Muscle of leg (tissue), 16 donors: ENCODE data around the gene CDC42EP1. TPM values are rescaled to one million over a fixed set of nuclear protein-coding genes. Genes with fewer than 3 reads are reported as not detected.

ENCODE experiments used
- DNase-seq: peaks from one replicate; pipeline ENCODE4 v3.0.0; 2013
- H3K27ac ChIP-seq: one replicate; pipeline ENCODE4 v1.5.1; 2013; ENCODE audit warnings: mild to moderate bottlenecking, low read length, control low read depth
- H3K27me3 ChIP-seq: one replicate; pipeline ENCODE4 v1.6.1; 2013; ENCODE audit warnings: low read length; ENCODE audit not compliant: control insufficient read depth, insufficient read depth
- H3K36me3 ChIP-seq: one replicate; pipeline ENCODE4 v1.6.1; 2013; ENCODE audit warnings: low read length; ENCODE audit not compliant: control insufficient read depth, insufficient read depth
- H3K4me1 ChIP-seq: one replicate; pipeline ENCODE4 v1.6.1; 2013; ENCODE audit warnings: low read length; ENCODE audit not compliant: control insufficient read depth, insufficient read depth
- H3K4me3 ChIP-seq: one replicate; pipeline ENCODE4 v1.5.1; 2013; ENCODE audit warnings: low read length, control low read depth
- H3K9me3 ChIP-seq: replicated peaks from 2 replicates; pipeline ENCODE4 v1.6.1; 2013; ENCODE audit warnings: low read depth, low read length; ENCODE audit not compliant: control insufficient read depth
- WGBS: methylation state at CpG from one replicate; pipeline ENCODE4 v1.1.5; 2013; ENCODE audit warnings: missing lambda C conversion rate; ENCODE audit not compliant: insufficient coverage; 5-methylcytosine and 5-hydroxymethylcytosine counted together
- long read RNA-seq, 11 donors: transcript quantifications; one replicate each; lab custom pipeline, GENCODE V29; 2026
- polyA plus RNA-seq, 8 donors: library from polyadenylated mRNA; unstranded; fragments of 120-200 nt; gene quantifications; one replicate each; pipeline versions ENCODE4 v1.2.1 to v1.2.3, GENCODE V29; 2013; ENCODE audit warnings: inconsistent platforms in 1 of 8, low replicate concordance in 1 of 8; ENCODE audit not compliant: insufficient read length in 8 of 8, insufficient read depth in 1 of 8
- total RNA-seq: library from RNA; stranded (reverse); fragments of 120-200 nt; gene quantifications from one replicate; pipeline ENCODE4 v1.2.4, GENCODE V29; 2013

Gene CDC42EP1, protein sequence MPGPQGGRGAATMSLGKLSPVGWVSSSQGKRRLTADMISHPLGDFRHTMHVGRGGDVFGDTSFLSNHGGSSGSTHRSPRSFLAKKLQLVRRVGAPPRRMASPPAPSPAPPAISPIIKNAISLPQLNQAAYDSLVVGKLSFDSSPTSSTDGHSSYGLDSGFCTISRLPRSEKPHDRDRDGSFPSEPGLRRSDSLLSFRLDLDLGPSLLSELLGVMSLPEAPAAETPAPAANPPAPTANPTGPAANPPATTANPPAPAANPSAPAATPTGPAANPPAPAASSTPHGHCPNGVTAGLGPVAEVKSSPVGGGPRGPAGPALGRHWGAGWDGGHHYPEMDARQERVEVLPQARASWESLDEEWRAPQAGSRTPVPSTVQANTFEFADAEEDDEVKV
- total RNA-seq (14.9 TPM), polyA plus RNA-seq (10 to 100 TPM; 40.3 to 53.9 (median 50.5) TPM)
- long read RNA-seq, donor 1, transcript CDC42EP1-201 (3 exons, 2,181 nt), result major isoform, 6 of 6 reads
- long read RNA-seq, donor 1, partial matches to known transcripts, result 0 of 6 reads
- long read RNA-seq, donor 1, other reads (novel, unspliced or antisense), result 0 of 6 reads
- long read RNA-seq, donor 2, partial matches to known transcripts, result 5 of 9 reads
- long read RNA-seq, donor 2, other reads (novel, unspliced or antisense), result 0 of 9 reads
- long read RNA-seq, donor 3, transcript CDC42EP1-201 (3 exons, 2,181 nt), result major isoform, 31 of 61 reads
- long read RNA-seq, donor 3, partial matches to known transcripts, result 30 of 61 reads
- long read RNA-seq, donor 3, other reads (novel, unspliced or antisense), result 0 of 61 reads
- long read RNA-seq, donor 4, transcript CDC42EP1-201 (3 exons, 2,181 nt), result major isoform, 29 of 68 reads
- long read RNA-seq, donor 4, partial matches to known transcripts, result 39 of 68 reads
- long read RNA-seq, donor 4, other reads (novel, unspliced or antisense), result 0 of 68 reads
- long read RNA-seq, donor 5, transcript CDC42EP1-201 (3 exons, 2,181 nt), result major isoform, 58 of 118 reads
- long read RNA-seq, donor 5, partial matches to known transcripts, result 60 of 118 reads
- long read RNA-seq, donor 5, other reads (novel, unspliced or antisense), result 0 of 118 reads
- long read RNA-seq, donor 6, transcript CDC42EP1-201 (3 exons, 2,181 nt), result major isoform, 27 of 89 reads
- long read RNA-seq, donor 6, partial matches to known transcripts, result 62 of 89 reads
- long read RNA-seq, donor 6, other reads (novel, unspliced or antisense), result 0 of 89 reads
- long read RNA-seq, donor 7, transcript CDC42EP1-201 (3 exons, 2,181 nt), result major isoform, 20 of 89 reads
- long read RNA-seq, donor 7, partial matches to known transcripts, result 69 of 89 reads
- long read RNA-seq, donor 7, other reads (novel, unspliced or antisense), result 0 of 89 reads
- long read RNA-seq, donor 8, transcript CDC42EP1-201 (3 exons, 2,181 nt), result major isoform, 12 of 48 reads
- long read RNA-seq, donor 8, partial matches to known transcripts, result 36 of 48 reads
- long read RNA-seq, donor 8, other reads (novel, unspliced or antisense), result 0 of 48 reads
- long read RNA-seq, donor 9, transcript CDC42EP1-201 (3 exons, 2,181 nt), result major isoform, 16 of 58 reads
- long read RNA-seq, donor 9, partial matches to known transcripts, result 42 of 58 reads
- long read RNA-seq, donor 9, other reads (novel, unspliced or antisense), result 0 of 58 reads
- long read RNA-seq, donor 10, transcript CDC42EP1-201 (3 exons, 2,181 nt), result major isoform, 18 of 64 reads
- long read RNA-seq, donor 10, partial matches to known transcripts, result 46 of 64 reads
- long read RNA-seq, donor 10, other reads (novel, unspliced or antisense), result 0 of 64 reads
- long read RNA-seq, donor 11, transcript CDC42EP1-201 (3 exons, 2,181 nt), result major isoform, 21 of 72 reads
- long read RNA-seq, donor 11, partial matches to known transcripts, result 51 of 72 reads
- long read RNA-seq, donor 11, other reads (novel, unspliced or antisense), result 0 of 72 reads

DNA sequence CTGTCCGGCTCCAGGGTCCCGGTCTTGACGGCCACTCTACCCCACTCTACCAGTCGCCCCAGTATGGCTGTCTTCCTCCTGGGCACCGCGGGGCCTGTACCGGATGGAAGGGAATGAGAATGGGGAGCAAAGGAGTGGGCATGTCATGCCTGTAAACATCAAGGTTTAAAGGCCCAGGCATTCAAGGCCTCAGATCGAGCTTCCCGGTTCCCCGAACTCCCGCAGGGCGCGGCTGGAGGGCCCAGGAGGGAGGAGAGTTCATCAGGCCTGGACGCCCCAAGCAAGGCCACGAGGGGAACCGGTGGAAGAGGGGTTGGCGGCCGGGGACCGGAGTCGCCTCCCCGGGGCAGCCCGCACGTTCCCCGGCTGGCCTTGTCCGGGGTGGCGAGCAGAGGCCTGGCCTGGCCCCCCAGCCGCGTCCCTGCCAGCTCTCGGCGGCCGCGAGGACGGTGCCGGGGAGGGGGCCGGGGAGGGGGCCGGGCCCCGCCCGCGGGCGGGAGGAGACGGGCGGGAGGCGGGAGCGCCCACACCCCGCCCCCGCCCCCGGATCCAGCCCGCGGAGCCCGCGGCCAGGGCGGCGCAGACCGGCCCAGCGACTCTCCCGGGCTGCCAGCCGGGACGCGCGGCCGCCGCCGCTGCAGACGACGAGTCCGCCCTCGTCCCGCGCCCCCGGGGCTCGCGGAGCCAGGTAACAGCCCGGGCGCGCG is at the start of gene CDC42EP1:
Gene CDC42EP1, plus strand, starts transcription at position 580 of the 707 bp plus-strand sequence. CDS start 5,870 bp downstream, outside the sequence.
- Histone ChIP-seq H3K27ac (peak within 1 kb of the TSS; percentile 94), H3K27me3 (peaks cover 9% of the 10 kb centered on the region), H3K36me3 (peaks cover 16% of the 10 kb centered on the region), H3K4me1 (peaks cover 66% of the 10 kb centered on the region), H3K9me3 (no peaks in the 10 kb centered on the region), H3K4me3 (peak within 1 kb of the TSS; percentile 91)
- peak; percentile 80 for DNase-seq
- WGBS, result 1% methylated on average over 68 of the region's 76 CpGs

DNA sequence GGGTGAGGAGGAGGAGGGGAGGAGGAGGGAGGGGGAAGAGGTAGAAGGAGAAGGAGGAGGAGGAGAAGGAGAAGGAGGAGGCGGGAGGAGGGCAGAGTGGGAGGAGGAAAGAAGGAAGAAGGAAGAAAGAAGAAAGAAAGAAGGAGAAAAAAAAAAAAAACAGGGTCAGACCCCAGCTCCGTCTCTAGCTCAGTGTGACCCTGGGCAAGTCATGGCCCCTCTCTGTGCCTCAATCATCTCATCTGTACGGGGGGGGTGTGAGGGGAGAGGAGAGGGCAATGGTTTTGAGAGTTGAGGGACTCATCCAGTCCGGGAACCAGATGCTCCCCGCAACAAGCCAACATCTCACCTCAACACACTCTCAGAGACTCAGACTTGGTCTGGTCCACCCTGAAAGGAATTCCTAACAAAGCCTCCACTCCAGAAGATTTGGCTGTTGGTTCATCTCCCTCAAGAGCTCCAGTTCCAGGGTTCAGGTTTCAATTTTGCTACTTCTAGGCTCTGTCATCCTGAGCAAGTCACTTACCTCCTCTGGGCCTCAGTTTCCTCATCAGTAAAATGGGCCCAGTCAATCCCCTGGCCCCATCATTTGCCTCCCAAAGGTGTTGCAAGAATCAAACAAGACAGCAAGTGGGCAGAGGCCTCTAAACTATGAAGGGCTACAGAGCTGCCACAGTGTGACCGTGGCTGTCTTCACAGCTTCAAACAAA is 48.7 kb upstream of the CDC42EP1 start:
- no peak overlapping the region for H3K4me3 ChIP-seq
- H3K36me3 ChIP-seq, result peaks cover 7% of the 10 kb centered on the region
- peaks cover 2% of the 10 kb centered on the region for H3K27me3 ChIP-seq
- WGBS, result no CpG with 5 or more reads among the region's 6 CpGs
- peaks cover 47% of the 10 kb centered on the region for H3K4me1 ChIP-seq
- H3K9me3 ChIP-seq, result no peaks in the 10 kb centered on the region
- peak overlapping the region; percentile 90 for H3K27ac ChIP-seq
- no peak for DNase-seq

- WGBS, result 50% methylated on average over 11 of the region's 15 CpGs
Observed at GRCh38 chr22:37514526-37515051, 45.7 kb upstream of the CDC42EP1 start.

GRCh38 chr22:37515901-37516300 is 44.4 kb upstream of the CDC42EP1 start:
- Histone ChIP-seq H3K4me1 (peaks cover 37% of the 10 kb centered on the region), H3K9me3 (no peaks in the 10 kb centered on the region), H3K36me3 (no peaks in the 10 kb centered on the region), H3K4me3 (no peak overlapping the region), H3K27me3 (peaks cover 25% of the 10 kb centered on the region), H3K27ac (no peak overlapping the region)
- 80% methylated on average over 23 of the region's 23 CpGs for WGBS
- no peak for DNase-seq

More at GRCh38 chr22:37514526-37515051, 45.7 kb upstream of the CDC42EP1 start:
- DNase-seq, result no peak
- peaks cover 41% of the 10 kb centered on the region for H3K4me1 ChIP-seq
- H3K9me3 ChIP-seq, result no peaks in the 10 kb centered on the region
- no peak overlapping the region for H3K27ac ChIP-seq
- peaks cover 15% of the 10 kb centered on the region for H3K27me3 ChIP-seq
- no peaks in the 10 kb centered on the region for H3K36me3 ChIP-seq
- H3K4me3 ChIP-seq, result no peak overlapping the region

DNA sequence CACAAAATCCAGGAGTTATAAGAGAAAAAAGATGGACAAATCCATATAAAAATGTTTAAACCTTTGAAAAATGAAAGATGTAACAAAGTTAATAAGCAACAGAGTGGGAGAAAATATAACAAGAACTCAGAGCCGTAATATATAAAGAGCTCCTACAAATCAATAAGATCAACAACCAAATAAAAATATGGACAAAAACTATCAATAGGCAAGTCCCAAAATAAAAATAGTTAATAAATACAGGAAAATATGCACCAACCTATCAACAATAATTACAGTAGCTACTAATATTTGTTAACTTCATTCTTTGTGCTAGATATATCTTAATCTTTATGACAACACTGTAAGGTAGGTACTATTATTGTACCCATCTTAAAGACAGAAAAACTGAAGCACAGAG is 43.8 kb upstream of the CDC42EP1 start:
- Histone ChIP-seq H3K27me3 (peaks cover 30% of the 10 kb centered on the region), H3K4me3 (no peak overlapping the region), H3K9me3 (no peaks in the 10 kb centered on the region), H3K27ac (no peak overlapping the region), H3K36me3 (no peaks in the 10 kb centered on the region), H3K4me1 (peaks cover 36% of the 10 kb centered on the region)
- no peak for DNase-seq
- WGBS, result no CpG with 5 or more reads among the region's 1 CpG

- no peak for DNase-seq
- Histone ChIP-seq H3K4me3 (peak overlapping the region; percentile 48), H3K36me3 (no peaks in the 10 kb centered on the region), H3K9me3 (no peaks in the 10 kb centered on the region), H3K27me3 (peaks cover 36% of the 10 kb centered on the region), H3K27ac (no peak overlapping the region), H3K4me1 (peaks cover 22% of the 10 kb centered on the region)
- 74% methylated on average over 10 of the region's 15 CpGs for WGBS
Observed at GRCh38 chr22:37517826-37518450, 42.3 kb upstream of the CDC42EP1 start.

DNA sequence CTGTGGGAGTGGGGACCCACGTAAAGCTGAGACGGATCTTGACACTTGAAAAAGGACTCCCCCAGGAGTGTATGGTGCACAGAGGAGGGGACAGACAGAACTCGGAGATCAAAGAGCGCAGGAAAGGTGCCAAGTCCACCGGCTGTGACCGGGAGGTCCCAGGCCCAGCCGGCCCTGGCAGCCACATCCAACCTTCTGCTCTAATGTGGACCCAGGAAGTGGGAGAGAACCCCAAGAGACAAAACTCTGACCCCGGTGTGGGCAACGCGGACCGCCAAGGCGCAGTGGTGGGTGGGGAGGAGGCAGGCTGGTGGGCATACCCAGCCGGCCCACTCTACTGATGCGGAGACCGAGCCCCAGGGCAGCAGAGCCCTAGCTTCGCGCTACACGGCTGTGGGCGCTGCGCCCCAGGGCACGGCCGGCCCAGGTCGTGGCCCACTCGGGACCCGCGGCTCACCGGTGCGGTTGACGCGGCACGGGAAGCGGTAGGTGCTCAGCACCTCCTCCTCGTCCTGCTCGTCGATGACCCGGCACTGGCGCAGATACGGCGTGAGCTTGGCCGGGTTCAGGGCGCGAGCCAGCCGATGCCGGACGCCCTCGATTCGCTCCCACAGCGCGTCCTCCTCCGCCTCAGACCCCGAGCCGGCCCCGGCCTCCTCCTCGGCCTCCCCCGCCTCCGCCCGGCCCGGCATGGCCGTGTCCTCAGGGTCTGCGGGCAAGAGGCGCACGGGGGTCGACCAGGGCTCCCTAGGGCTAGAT is 41.6 kb upstream of the CDC42EP1 start:
- Histone ChIP-seq H3K4me3 (peak overlapping the region; percentile 48), H3K9me3 (no peaks in the 10 kb centered on the region), H3K27ac (no peak overlapping the region), H3K4me1 (peaks cover 15% of the 10 kb centered on the region), H3K27me3 (peaks cover 36% of the 10 kb centered on the region), H3K36me3 (no peaks in the 10 kb centered on the region)
- WGBS, result 6% methylated on average over 63 of the region's 63 CpGs
- no peak for DNase-seq
